Mucosa of descending colon (tissue), 3 donors: ENCODE data around the gene HTD2. TPM values are rescaled to one million over a fixed set of nuclear protein-coding genes. Genes with fewer than 3 reads are reported as not detected.
A peak's percentile ranks its signal among the peaks of the same experiment; 100 is the strongest.

Experiments
- ATAC-seq: fragments of 200-7000 bp; cut with Tn5 transposase; one replicate; pipeline ENCODE4 v1.9.1; 2020; ENCODE audit warnings: mild to moderate bottlenecking, moderate library complexity
- DNase-seq, 3 donors: peaks; one replicate each; pipeline ENCODE4 v3.0.0-alpha.2; 2020
- H3K36me3 ChIP-seq: fragments of 200-600 bp; one replicate; pipeline ENCODE4 v1.8.0; 2021; ENCODE audit warnings: low read depth, mild to moderate bottlenecking
- H3K4me1 ChIP-seq: fragments of 200-600 bp; one replicate; pipeline ENCODE4 v1.8.0; 2021; ENCODE audit warnings: low read depth, mild to moderate bottlenecking
- H3K4me3 ChIP-seq: fragments of 200-600 bp; one replicate; pipeline ENCODE4 v1.8.0; 2021; ENCODE audit warnings: mild to moderate bottlenecking
- H3K9me3 ChIP-seq: fragments of 200-600 bp; one replicate; pipeline ENCODE4 v1.8.0; 2021; ENCODE audit warnings: mild to moderate bottlenecking
- intact Hi-C, 2 donors: fragments of 100-400 bp; cut with DNase I in 1 of 2; cut with micrococcal nuclease in 1 of 2; formaldehyde crosslinking; loops; one replicate each; pipeline versions ENCODE4 v1.11.0 to v1.11.1; 2022; cut with DNase I, micrococcal nuclease
- total RNA-seq, 3 donors: library from RNA; stranded (reverse); fragmentation: NEBNext Ultra II Directional in 2 of 3; extraction: Animal tissue kit (Norgen Biotek cat#: 25700) in 2 of 3; gene quantifications; one replicate each; pipeline versions ENCODE4 v1.2.1 to v1.2.4, GENCODE V29; 2021 to 2023
- TF ChIP-seq, protein P1 (sequence below): fragments of 200-600 bp; IDR thresholded peaks from one replicate; pipeline ENCODE4 v1.8.0; 2022; ENCODE audit warnings: antibody characterized with exemption, mild to moderate bottlenecking
- donor health status: DM: no; HTN: no; CAD: no; lungs with moderate emphysema.
- donor health status: DM: no; HTN: no; CAD: no.
- donor health status: DM: no; HTN: yes; CAD: no.

HTD2 gene
- total RNA-seq, 3 donors from 2014 or later = 9.7 to 13.7 (median 10.9) TPM

DNA sequence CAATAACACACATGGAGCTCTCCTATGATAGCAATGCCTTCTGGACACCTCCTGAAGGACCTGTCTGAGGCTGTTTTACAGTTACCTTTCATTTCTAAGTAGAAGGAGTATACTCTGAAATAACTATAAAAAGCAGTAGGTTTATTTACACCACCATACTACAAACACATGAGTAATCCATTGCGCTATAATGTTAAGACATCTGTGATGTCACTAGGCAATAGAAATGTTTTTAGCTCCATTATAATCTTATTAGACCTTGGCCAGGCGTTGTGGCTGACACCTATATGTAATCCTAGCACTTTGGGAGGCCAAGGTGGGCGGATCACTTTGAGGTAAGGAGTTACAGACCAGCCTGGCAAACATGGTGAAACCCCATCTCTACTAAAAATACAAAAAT, 51.1 kb downstream of the HTD2 start:
- intact Hi-C loops = no loop called here
- Histone ChIP-seq H3K36me3 (no peaks in the 10 kb centered on the region), H3K4me3 (no peak overlapping the region), H3K4me1 (no peaks in the 10 kb centered on the region), H3K9me3 (no peaks in the 10 kb centered on the region)
- DNase-seq = no peak
- ATAC-seq = peak; percentile 69
- TF ChIP-seq, protein P1, sequence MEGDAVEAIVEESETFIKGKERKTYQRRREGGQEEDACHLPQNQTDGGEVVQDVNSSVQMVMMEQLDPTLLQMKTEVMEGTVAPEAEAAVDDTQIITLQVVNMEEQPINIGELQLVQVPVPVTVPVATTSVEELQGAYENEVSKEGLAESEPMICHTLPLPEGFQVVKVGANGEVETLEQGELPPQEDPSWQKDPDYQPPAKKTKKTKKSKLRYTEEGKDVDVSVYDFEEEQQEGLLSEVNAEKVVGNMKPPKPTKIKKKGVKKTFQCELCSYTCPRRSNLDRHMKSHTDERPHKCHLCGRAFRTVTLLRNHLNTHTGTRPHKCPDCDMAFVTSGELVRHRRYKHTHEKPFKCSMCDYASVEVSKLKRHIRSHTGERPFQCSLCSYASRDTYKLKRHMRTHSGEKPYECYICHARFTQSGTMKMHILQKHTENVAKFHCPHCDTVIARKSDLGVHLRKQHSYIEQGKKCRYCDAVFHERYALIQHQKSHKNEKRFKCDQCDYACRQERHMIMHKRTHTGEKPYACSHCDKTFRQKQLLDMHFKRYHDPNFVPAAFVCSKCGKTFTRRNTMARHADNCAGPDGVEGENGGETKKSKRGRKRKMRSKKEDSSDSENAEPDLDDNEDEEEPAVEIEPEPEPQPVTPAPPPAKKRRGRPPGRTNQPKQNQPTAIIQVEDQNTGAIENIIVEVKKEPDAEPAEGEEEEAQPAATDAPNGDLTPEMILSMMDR = no peak

DNA sequence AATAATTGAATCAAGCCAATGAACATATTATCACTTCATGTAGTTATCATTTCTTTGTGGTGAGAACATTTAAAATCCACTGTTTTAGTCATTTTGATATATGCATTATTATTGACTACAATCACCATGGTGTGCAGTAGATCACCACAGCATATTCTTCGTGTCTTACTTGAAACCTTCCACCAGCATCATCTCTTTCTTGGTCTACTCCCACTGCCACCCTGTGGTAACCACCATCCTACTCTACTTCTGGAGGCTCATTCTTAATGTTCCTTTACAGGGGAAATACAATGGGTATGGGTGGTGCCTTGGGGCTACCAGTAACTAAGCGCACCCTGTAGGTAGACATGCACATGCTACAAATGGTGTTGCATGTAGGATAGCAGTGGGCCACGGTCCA, 51.8 kb downstream of the HTD2 start:
- TF ChIP-seq, protein P1 = no peak
- Histone ChIP-seq H3K36me3 (no peaks in the 10 kb centered on the region), H3K9me3 (no peaks in the 10 kb centered on the region), H3K4me1 (no peaks in the 10 kb centered on the region), H3K4me3 (no peak overlapping the region)
- ATAC-seq (no peak), DNase-seq (no peak)
- intact Hi-C loops = no loop called here

DNA sequence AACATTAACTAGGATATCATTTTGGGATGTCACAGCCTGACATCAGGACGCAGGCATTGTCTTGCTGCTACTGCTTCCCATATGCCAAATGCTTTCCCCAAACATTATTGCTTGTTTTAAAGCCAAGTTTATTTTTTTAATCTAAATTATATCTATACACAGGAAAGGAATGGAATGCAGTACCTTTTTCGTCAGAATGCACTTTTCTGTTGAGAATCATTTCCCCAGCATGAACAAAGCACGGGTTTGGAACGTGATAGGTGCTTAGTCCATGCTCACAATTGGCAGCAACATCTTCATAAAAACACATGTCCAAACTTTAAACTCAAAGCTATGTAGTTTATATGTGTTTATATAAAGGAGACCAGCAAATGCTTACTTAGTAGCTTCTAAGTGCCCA, 52.5 kb downstream of the HTD2 start:
- TF ChIP-seq, protein P1 = no peak
- ATAC-seq = no peak
- intact Hi-C loops = no loop called here

DNA sequence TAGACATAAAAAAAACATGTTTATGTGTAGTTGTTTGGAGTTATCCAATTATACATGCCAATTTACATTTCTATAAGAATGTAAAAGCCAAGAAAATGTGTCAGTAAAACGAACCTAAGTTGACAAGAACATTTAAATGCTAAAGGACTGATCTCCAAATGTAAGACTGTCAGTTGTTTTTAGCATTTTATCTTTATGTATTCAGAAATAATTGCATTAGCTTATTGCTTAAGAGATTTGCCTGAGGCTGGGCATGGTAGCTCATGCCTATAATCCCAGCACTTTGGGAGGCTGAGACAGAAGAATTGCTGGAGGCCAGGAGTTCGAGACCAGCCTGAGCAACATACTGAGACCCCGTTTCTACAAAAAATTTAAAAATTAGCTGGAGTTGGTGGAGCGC, 53.3 kb downstream of the HTD2 start:
- ATAC-seq (no peak), DNase-seq (no peak)
- Histone ChIP-seq H3K9me3 (no peaks in the 10 kb centered on the region), H3K36me3 (no peaks in the 10 kb centered on the region), H3K4me3 (no peak overlapping the region), H3K4me1 (no peaks in the 10 kb centered on the region)
- TF ChIP-seq, protein P1 = no peak
- intact Hi-C loops = no loop called here

More for the DNA sequence above, 52.5 kb downstream of the HTD2 start:
- Histone ChIP-seq H3K36me3 (no peaks in the 10 kb centered on the region), H3K4me3 (no peak overlapping the region), H3K9me3 (no peaks in the 10 kb centered on the region), H3K4me1 (no peaks in the 10 kb centered on the region)
- DNase-seq = no peak

DNA sequence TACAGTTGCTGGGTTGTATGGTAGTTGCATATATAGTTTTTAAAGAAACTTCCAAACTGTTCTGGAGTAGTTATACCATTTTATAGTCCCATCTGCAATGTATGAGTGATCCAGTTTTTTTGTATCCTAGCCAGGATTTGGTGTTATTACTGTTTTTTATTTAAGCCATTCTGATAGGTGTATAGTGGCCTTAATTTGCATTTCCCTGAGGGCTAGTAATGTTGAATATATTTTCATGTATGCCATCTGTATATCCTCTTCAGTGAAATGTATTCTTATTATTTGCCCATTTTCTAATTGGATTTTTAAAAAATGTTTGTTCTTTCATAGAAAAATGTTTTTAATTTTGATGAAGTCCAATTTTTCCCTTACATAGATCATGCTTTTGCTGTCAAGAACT, 55.5 kb downstream of the HTD2 start:
- Histone ChIP-seq H3K4me3 (no peak overlapping the region), H3K36me3 (no peaks in the 10 kb centered on the region), H3K9me3 (no peaks in the 10 kb centered on the region), H3K4me1 (no peaks in the 10 kb centered on the region)
- intact Hi-C loops = no loop called here
- no peak for ATAC-seq
- DNase-seq = no peak
- TF ChIP-seq, protein P1 = no peak

DNA sequence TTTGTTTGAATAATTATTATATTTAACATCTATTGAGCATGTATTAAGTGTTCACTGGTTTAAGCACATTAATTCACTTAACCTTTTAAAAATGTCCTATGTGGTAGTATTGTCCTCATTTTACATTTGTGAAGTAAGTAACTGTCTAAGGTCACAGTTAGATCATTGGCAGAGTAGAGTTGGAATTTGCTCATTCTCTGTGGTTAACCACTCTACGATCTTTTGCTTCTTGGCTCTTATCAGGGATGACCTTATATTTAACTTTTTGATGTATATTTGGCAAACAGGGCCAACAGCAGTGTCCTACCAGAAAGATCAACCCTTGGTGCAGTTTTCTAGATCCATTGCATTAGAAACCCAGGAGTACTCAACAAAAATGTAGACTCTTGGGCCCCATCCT, 60.4 kb downstream of the HTD2 start:
- Histone ChIP-seq H3K36me3 (no peaks in the 10 kb centered on the region), H3K4me1 (no peaks in the 10 kb centered on the region), H3K9me3 (no peaks in the 10 kb centered on the region), H3K4me3 (no peak overlapping the region)
- TF ChIP-seq, protein P1 = no peak
- ATAC-seq = no peak
- DNase-seq = no peak
- intact Hi-C loops = no loop called here
